GM12873 (cell line): Measurements from ENCODE around the gene SEC61A2.

Experiments
- TF ChIP-seq, protein P1 (sequence below): IDR thresholded peaks from 2 replicates; pipeline ENCODE4 v1.5.1; 2012; ENCODE audit warnings: low read depth, mild to moderate bottlenecking, moderate library complexity, low read length, control low read depth; ENCODE audit not compliant: insufficient read depth; ENCODE audit errors: missing control alignments

The SEC61A2 gene

GRCh38 chr10:12193193-12193592, 63.7 kb downstream of the SEC61A2 start:
- TF ChIP-seq, protein P1, sequence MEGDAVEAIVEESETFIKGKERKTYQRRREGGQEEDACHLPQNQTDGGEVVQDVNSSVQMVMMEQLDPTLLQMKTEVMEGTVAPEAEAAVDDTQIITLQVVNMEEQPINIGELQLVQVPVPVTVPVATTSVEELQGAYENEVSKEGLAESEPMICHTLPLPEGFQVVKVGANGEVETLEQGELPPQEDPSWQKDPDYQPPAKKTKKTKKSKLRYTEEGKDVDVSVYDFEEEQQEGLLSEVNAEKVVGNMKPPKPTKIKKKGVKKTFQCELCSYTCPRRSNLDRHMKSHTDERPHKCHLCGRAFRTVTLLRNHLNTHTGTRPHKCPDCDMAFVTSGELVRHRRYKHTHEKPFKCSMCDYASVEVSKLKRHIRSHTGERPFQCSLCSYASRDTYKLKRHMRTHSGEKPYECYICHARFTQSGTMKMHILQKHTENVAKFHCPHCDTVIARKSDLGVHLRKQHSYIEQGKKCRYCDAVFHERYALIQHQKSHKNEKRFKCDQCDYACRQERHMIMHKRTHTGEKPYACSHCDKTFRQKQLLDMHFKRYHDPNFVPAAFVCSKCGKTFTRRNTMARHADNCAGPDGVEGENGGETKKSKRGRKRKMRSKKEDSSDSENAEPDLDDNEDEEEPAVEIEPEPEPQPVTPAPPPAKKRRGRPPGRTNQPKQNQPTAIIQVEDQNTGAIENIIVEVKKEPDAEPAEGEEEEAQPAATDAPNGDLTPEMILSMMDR: no peak

DNA sequence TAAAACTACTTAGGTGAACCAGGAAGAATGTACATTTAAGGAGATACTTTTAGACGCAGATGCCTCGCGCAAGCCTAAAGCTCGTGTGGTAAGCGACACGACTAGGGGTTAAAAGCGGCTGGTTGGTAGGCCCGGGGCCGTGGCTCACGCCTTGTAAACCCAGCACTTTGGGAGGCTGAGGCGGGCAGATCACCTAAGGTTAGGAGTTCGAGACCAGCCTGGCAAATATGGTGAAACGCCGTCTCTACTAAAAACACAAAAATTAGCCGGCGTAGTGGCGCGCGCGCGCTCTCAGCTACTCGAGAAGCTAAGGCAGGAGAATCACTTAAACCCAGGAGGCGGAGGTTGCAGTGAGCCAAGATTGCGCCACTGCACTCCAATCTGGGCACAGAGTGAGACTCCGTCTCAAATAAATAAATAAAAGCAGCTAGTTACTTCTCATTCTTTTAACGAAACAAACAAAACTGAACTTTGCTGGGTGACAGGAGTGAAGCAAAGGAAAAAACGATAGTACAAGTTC, 65.3 kb downstream of the SEC61A2 start:
- TF ChIP-seq, protein P1: no peak

DNA sequence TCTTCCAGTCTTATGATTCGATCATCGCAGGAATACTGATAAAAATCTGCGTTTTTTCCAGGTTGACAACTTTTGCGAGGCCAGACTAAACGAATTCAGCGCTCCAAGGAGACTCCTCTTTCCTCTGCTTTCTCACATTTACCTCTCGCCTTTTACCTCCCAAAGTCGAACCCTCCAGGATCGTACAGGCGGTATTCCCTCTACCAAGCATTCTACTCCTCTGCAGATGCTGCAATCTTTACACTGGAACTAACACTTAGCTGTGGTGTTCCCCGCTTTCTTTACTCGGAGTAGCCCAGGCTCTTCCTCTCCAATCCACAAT, 65.8 kb downstream of the SEC61A2 start:
- TF ChIP-seq, protein P1: no peak

- TF ChIP-seq, protein P1: no peak
Measured at GRCh38 chr10:12195603-12196506, 66.4 kb downstream of the SEC61A2 start, which contains the start of the genes CDC123 and NUDT5. Gene CDC123, plus strand, starts transcription at chr10:12196188. Its CDS starts 58 bp downstream, at chr10:12196246. Gene NUDT5, minus strand, starts transcription at chr10:12195891. Its CDS starts 9,600 bp downstream, at chr10:12186291.

DNA sequence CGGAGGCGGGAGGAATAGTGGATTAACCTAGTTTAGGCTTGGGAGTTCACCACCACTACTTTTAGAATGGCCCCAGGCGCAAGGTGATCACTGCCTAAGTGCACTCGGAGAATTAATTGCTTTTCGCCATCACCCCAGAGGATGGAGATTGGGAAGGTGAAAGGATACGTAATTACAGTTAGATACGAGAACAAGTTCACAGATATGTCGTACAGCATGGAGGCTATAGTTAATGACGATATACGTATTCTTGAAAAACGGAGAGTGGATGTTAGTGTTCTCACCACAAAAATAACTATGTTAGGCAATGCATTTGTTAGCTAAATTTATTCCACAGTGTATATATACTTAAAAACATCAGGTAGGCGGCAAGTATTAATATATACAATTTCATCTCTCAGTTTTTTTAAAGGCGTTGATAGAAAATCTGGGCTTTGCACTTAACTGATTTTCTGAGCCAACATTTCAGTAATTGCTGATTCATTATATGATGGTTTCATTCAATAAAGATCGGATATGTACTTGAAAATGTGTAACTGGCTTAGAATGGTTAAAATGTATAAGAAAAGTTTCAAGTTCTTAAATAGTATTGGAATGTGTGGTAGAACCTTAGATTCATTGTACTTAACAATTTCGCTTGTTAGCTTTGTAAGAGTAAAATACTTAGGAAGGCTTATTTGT, 67.2 kb downstream of the SEC61A2 start:
- TF ChIP-seq, protein P1: no peak

- TF ChIP-seq, protein P1: no peak
Measured at GRCh38 chr10:12198156-12198555, 68.7 kb downstream of the SEC61A2 start.

GRCh38 chr10:12200850-12201249, 71.4 kb downstream of the SEC61A2 start:
- TF ChIP-seq, protein P1: no peak
